Measurements from ENCODE around the gene GOLGA6D.
"Not testable (repeated sequence)": the region's sequence is repeated elsewhere in the genome, so short reads cannot be mapped to it uniquely, and the experiment has no call there.

GOLGA6D gene

DNA sequence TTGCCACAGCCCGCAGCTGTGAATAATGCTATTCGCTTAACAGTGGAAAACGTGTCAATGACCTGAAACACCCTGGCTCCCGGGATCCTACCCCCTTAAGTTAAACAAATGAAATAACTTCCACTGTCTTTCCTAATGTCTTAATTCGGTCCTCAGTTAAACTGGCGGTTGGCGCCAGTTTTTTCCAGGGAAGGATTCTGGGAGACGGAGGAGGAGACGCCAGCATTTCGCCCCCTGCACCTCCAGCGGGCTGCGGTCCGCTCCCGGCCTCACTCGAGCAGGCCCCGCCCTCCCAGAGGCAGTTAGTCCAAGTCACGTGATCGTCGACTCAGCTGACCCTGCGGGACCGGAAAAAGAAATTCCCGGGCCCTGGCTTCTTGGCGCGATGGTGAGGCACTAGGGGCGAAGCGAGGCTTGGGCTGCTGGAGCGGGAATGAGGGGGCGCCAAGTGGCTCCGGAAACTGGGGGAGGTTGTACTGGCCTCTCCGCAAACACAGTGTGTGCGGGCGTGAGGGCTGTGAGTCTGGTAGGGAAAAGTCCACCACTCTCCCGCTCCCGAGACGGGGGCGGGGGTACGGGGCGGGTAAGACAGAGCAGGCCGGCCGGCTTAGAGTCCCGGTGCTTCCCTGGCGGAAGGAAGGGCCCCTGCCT lies 53.2 kb downstream of the GOLGA6D start, which contains the start of gene COMMD4:
Gene COMMD4, plus strand, starts transcription at position 359 of the 651 bp plus-strand sequence. Its CDS starts 27 bp downstream, at position 386.
- peak; percentile 92 for DNase-seq (ENCODE audit: low read depth)
- TF ChIP-seq, protein P1, sequence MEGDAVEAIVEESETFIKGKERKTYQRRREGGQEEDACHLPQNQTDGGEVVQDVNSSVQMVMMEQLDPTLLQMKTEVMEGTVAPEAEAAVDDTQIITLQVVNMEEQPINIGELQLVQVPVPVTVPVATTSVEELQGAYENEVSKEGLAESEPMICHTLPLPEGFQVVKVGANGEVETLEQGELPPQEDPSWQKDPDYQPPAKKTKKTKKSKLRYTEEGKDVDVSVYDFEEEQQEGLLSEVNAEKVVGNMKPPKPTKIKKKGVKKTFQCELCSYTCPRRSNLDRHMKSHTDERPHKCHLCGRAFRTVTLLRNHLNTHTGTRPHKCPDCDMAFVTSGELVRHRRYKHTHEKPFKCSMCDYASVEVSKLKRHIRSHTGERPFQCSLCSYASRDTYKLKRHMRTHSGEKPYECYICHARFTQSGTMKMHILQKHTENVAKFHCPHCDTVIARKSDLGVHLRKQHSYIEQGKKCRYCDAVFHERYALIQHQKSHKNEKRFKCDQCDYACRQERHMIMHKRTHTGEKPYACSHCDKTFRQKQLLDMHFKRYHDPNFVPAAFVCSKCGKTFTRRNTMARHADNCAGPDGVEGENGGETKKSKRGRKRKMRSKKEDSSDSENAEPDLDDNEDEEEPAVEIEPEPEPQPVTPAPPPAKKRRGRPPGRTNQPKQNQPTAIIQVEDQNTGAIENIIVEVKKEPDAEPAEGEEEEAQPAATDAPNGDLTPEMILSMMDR (IDR thresholded peaks at IDR 0.05; ENCODE audit: insufficient read depth, low read depth, low read length, missing control alignments) = no peak
- H3K4me3 ChIP-seq (ENCODE audit: low read length) = peak within 1 kb of the TSS; percentile 82

DNA sequence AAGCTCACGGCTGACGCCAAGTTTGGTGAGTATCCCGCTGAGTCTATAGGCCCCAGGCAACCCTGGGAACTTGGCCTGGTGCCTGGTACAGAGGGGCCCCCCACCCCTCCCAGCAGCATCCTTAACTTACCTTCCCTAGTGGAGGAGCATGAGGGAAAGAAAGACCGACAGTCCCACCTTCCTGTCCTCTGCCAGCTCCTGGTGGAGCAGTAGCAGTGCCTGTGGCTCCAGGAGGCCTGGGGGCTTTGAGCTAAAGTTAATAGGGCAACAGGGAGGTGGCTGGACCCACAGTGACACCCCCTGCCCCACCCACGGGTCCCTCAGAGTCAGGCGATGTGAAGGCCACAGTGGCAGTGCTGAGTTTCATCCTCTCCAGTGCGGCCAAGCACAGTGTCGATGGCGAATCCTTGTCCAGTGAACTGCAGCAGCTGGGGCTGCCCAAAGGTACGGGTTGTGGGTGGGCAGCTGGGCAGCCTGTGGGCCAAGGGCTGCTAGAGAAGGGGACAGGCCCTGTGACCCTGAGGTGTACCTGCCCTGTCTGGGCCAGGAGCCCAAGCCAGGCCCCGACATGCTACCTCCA lies 56.1 kb downstream of the GOLGA6D start:
- TF ChIP-seq, protein P1 (IDR thresholded peaks at IDR 0.05; ENCODE audit: insufficient read depth, low read depth, low read length, missing control alignments) = no peak
- no peak for DNase-seq (ENCODE audit: low read depth)
- no peak overlapping the region for H3K4me3 ChIP-seq (ENCODE audit: low read length)

DNA sequence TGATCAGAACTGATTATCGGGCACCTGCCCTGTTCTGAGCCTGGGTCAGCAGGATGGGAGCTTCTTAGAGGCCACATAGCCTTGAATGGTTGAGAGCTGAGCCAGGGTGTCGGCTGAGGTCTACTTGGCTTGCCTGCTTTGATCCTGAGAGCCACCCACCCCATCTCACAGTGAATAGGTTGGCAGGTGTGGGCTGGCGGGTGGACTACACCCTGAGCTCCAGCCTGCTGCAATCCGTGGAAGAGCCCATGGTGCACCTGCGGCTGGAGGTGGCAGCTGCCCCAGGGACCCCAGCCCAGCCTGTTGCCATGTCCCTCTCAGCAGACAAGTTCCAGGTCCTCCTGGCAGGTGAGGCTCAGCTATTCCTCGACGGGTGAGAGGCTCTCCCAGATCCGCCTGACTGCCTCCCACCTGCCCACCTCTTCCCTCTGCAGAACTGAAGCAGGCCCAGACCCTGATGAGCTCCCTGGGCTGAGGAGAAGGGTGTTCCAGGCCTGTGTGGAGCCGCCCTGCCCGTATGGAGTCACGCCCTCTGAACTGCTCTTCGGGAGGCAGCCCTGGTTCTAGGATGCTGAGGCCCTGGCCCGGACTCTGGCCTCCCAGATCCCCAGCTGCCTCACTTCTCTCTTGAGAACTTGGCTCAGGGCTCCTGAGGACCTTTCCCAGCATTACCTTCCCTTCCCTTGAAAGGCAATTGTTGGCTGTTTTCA lies 57.1 kb downstream of the GOLGA6D start:
- H3K4me3 ChIP-seq (ENCODE audit: low read length) = no peak overlapping the region
- no peak for DNase-seq (ENCODE audit: low read depth)
- TF ChIP-seq, protein P1 (IDR thresholded peaks at IDR 0.05; ENCODE audit: insufficient read depth, low read depth, low read length, missing control alignments) = no peak

DNA sequence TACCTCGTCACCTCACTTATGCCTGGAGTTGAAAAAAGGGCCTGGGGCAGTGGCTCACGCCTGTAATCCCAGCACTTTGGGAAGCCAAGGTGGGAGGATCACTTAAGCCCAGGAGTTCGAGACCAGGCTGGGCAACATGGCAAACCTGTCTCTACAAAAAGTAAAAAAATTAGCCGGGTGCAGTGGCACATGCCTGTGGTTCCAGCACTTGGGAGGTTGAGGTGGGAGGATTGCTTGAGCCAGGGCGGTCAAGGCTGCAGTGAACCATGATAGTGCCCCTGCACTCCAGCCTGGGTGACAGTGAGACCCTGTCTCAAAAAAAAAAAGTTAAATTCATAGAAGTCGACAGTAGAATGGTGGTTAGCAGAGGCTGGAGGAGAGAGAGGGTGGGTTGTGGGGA lies 59.6 kb downstream of the GOLGA6D start:
- no peak overlapping the region for H3K4me3 ChIP-seq (ENCODE audit: low read length)
- TF ChIP-seq, protein P1 (IDR thresholded peaks at IDR 0.05; ENCODE audit: insufficient read depth, low read depth, low read length, missing control alignments) = no peak
- DNase-seq (ENCODE audit: low read depth) = no peak

DNA sequence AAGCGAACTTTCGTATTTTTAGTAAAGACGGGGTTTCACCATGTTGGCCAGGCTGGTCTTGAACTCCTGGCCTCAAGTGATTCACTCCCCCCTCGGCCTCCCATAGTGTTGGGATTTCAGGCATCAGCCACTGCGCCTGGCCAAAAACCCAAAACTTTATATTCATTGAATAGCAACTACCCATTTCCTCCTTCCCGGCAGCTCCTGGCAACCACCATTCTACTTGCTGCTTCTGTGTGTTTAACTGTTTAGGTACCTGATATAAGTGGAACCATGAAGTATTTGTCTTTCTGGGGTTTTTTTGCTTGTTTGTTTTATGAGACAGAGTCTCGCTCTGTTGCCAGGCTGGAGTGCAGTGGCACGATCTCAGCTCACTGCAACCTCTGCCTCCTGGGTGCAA lies 61.3 kb downstream of the GOLGA6D start:
- H3K4me3 ChIP-seq (ENCODE audit: low read length); DNase-seq (ENCODE audit: low read depth): not testable (repeated sequence)
